Mucosa of descending colon (tissue), 3 donors: ENCODE data around the gene TFE3. TPM values are rescaled to one million over a fixed set of nuclear protein-coding genes. Genes with fewer than 3 reads are reported as not detected.

Experiments
- ATAC-seq: fragments of 200-7000 bp; cut with Tn5 transposase; one replicate; pipeline ENCODE4 v1.9.1; 2020; ENCODE audit warnings: mild to moderate bottlenecking, moderate library complexity
- DNase-seq, 3 donors: peaks; one replicate each; pipeline ENCODE4 v3.0.0-alpha.2; 2020
- H3K36me3 ChIP-seq: fragments of 200-600 bp; one replicate; pipeline ENCODE4 v1.8.0; 2021; ENCODE audit warnings: low read depth, mild to moderate bottlenecking
- H3K4me1 ChIP-seq: fragments of 200-600 bp; one replicate; pipeline ENCODE4 v1.8.0; 2021; ENCODE audit warnings: low read depth, mild to moderate bottlenecking
- H3K4me3 ChIP-seq: fragments of 200-600 bp; one replicate; pipeline ENCODE4 v1.8.0; 2021; ENCODE audit warnings: mild to moderate bottlenecking
- H3K9me3 ChIP-seq: fragments of 200-600 bp; one replicate; pipeline ENCODE4 v1.8.0; 2021; ENCODE audit warnings: mild to moderate bottlenecking
- intact Hi-C, 2 donors: fragments of 100-400 bp; cut with DNase I in 1 of 2; cut with micrococcal nuclease in 1 of 2; formaldehyde crosslinking; loops; one replicate each; pipeline versions ENCODE4 v1.11.0 to v1.11.1; 2022; cut with DNase I, micrococcal nuclease
- long read RNA-seq, 2 donors: library from polyadenylated mRNA; unstranded; transcript quantifications; one replicate each; pipeline ENCODE4 v2.0.0, GENCODE V29; 2019 to 2021
- total RNA-seq, 3 donors: library from RNA; stranded (reverse); fragmentation: NEBNext Ultra II Directional in 2 of 3; extraction: Animal tissue kit (Norgen Biotek cat#: 25700) in 2 of 3; gene quantifications; one replicate each; pipeline versions ENCODE4 v1.2.1 to v1.2.4, GENCODE V29; 2021 to 2023
- TF ChIP-seq, protein P1 (sequence below): fragments of 200-600 bp; IDR thresholded peaks from one replicate; pipeline ENCODE4 v1.8.0; 2022; ENCODE audit warnings: antibody characterized with exemption, mild to moderate bottlenecking
- donor health status: DM: no; HTN: no; CAD: no; lungs with moderate emphysema.
- donor health status: DM: no; HTN: no; CAD: no.
- donor health status: DM: no; HTN: yes; CAD: no.

The TFE3 gene, protein sequence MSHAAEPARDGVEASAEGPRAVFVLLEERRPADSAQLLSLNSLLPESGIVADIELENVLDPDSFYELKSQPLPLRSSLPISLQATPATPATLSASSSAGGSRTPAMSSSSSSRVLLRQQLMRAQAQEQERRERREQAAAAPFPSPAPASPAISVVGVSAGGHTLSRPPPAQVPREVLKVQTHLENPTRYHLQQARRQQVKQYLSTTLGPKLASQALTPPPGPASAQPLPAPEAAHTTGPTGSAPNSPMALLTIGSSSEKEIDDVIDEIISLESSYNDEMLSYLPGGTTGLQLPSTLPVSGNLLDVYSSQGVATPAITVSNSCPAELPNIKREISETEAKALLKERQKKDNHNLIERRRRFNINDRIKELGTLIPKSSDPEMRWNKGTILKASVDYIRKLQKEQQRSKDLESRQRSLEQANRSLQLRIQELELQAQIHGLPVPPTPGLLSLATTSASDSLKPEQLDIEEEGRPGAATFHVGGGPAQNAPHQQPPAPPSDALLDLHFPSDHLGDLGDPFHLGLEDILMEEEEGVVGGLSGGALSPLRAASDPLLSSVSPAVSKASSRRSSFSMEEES
- total RNA-seq = 10 to 100 TPM; 26.6 to 46.6 (median 28.1) TPM
- long read RNA-seq, donor 1, transcript TFE3-201 (10 exons, 3,415 nt) = major isoform, 39 of 99 reads
- long read RNA-seq, donor 1, transcript TFE3-204 (10 exons, 3,279 nt) = minor isoform, 24 of 99 reads
- long read RNA-seq, donor 1, partial matches to known transcripts = 16 of 99 reads
- long read RNA-seq, donor 1, other reads (novel, unspliced or antisense) = 18 of 99 reads
- long read RNA-seq, donor 2, partial matches to known transcripts = 1 of 5 reads
- long read RNA-seq, donor 2, other reads (novel, unspliced or antisense) = 2 of 5 reads

DNA sequence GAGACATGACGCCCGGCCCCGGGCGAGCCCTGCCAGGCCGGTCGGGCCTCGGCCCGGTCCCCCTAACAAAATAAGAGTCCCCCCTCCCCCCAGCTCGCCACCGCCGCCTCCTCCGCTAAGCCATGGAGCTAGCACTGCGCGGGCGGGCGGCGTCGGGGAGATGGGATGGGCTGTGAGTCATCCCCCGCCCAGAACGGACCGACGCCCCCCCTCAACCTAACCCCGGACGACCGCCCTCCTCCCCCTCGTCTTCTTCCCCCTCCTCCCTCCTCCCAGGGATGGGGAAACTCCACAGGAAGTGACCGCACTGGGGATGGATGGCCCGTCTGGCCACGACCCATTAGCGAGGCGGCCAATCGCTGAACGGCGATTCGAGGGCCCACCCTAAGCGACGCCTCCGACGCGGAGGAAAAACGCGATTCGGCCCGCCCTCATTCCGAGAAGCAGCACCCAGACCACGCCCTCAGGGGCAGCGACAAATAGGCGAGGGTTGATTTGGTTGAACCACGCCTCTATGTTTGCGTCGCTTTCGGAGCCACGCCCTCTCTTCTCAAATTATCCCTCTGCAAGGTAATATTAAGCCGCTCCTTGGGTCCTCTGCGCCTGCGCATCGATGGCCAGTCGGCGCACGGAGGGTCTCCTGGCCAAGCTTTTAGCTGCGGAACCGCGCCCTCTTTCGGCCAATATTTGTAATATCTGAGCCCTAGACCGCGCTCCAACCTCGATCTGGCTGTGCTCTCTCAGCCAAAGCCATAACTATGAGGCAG is at the start of gene TFE3:
TFE3 (minus strand) TSS at position 138 of the 767 bp plus-strand sequence; CDS start at position 7, 131 bp downstream.
- peak; percentile 88 for ATAC-seq
- intact Hi-C loops = no loop called here

DNA sequence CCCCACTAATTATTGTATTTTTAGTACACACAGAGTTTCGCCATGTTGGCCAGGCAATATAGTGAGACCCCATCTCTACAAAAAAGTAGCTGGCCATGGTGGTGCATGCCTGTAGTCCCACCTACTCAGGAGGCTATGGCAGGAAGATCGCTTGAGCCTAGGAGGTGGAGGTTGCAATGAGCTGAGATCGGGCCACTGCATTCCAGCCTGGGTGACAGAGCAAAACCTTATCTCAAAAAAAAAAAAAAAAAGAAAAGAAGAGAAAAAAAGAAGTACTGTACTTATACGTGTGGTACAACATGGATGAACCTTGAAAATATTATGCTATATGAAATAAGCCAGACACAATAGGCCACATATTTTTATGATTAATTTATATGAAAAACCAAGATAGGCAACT is 46.4 kb upstream of the TFE3 start:
- TF ChIP-seq, protein P1, sequence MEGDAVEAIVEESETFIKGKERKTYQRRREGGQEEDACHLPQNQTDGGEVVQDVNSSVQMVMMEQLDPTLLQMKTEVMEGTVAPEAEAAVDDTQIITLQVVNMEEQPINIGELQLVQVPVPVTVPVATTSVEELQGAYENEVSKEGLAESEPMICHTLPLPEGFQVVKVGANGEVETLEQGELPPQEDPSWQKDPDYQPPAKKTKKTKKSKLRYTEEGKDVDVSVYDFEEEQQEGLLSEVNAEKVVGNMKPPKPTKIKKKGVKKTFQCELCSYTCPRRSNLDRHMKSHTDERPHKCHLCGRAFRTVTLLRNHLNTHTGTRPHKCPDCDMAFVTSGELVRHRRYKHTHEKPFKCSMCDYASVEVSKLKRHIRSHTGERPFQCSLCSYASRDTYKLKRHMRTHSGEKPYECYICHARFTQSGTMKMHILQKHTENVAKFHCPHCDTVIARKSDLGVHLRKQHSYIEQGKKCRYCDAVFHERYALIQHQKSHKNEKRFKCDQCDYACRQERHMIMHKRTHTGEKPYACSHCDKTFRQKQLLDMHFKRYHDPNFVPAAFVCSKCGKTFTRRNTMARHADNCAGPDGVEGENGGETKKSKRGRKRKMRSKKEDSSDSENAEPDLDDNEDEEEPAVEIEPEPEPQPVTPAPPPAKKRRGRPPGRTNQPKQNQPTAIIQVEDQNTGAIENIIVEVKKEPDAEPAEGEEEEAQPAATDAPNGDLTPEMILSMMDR = no peak
- ATAC-seq (no peak), DNase-seq (no peak)
- H3K36me3 ChIP-seq = no peaks in the 10 kb centered on the region
- intact Hi-C loops = no loop called here
- no peaks in the 10 kb centered on the region for H3K9me3 ChIP-seq
- H3K4me1 ChIP-seq = no peaks in the 10 kb centered on the region
- H3K4me3 ChIP-seq = no peak overlapping the region

More for the DNA sequence above, at the start of gene TFE3:
- H3K4me3 ChIP-seq = peak within 1 kb of the TSS; percentile 54
- H3K4me1 ChIP-seq = no peaks in the 10 kb centered on the region
- no peaks in the 10 kb centered on the region for H3K9me3 ChIP-seq
- peak; percentile 96 to 99 (median 97) for DNase-seq
- TF ChIP-seq, protein P1 = peak; percentile 17
- H3K36me3 ChIP-seq = no peaks in the 10 kb centered on the region

DNA sequence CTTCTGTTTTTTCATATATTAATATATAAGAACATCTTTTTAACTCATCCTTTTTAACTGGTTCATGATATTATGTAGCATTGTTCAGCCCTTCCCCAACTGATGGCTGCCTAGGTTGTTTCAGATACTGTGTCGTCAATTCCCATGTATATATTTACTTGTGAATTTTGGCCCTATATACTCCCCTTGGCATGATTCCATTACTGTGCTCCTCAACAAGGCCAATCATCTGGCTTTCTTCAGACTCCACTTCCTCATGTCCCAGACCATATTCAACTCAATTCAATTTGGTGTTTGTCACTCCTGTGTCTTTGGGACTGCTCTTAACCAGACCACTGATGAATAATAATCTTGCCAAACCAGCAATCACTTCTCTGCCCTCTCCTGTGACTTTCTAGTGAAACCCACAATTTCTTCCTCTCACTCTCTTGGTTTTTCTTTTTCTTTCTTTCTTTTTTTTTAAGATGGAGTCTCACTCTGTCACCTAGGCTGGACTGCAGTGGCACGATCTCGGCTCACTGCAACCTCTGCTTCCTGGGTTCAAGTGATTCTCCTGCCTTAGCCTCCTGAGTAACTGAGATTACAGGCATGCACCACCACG is 39.2 kb upstream of the TFE3 start:
- intact Hi-C loops = no loop called here
- Histone ChIP-seq H3K36me3 (no peaks in the 10 kb centered on the region), H3K9me3 (no peaks in the 10 kb centered on the region), H3K4me1 (no peaks in the 10 kb centered on the region), H3K4me3 (no peak overlapping the region)
- no peak for DNase-seq
- no peak for ATAC-seq
- TF ChIP-seq, protein P1 = no peak

- peak; percentile 94 for ATAC-seq
- Histone ChIP-seq H3K9me3 (no peaks in the 10 kb centered on the region), H3K4me1 (no peaks in the 10 kb centered on the region), H3K36me3 (no peaks in the 10 kb centered on the region), H3K4me3 (peak within 1 kb of the TSS; percentile 44)
- intact Hi-C loops = no loop called here
- TF ChIP-seq, protein P1 = no peak
- peak; percentile 78 to 84 (median 80) for DNase-seq
These were observed 36.6 kb upstream of the TFE3 start, which contains the start of gene WDR45 for GRCh38 chrX:49079489-49080428. WDR45 (minus strand) TSS chrX:49079887; CDS start chrX:49078095, 1,792 bp downstream.
